GM19328 (cell line): Measurements from ENCODE around the gene SCGB2B2.
A peak's percentile ranks its signal among the peaks of the same experiment; 100 is the strongest.
"Not testable (repeated sequence)": the region's sequence is repeated elsewhere in the genome, so short reads cannot be mapped to it uniquely, and the experiment has no call there.

Experiments
- ATAC-seq: cut with Tn5 transposase; IDR thresholded peaks from one replicate; pipeline ENCODE4 v1.9.1; 2021; ENCODE audit warnings: mild to moderate bottlenecking, moderate library complexity; ENCODE audit not compliant: unreplicated experiment

The SCGB2B2 gene

DNA sequence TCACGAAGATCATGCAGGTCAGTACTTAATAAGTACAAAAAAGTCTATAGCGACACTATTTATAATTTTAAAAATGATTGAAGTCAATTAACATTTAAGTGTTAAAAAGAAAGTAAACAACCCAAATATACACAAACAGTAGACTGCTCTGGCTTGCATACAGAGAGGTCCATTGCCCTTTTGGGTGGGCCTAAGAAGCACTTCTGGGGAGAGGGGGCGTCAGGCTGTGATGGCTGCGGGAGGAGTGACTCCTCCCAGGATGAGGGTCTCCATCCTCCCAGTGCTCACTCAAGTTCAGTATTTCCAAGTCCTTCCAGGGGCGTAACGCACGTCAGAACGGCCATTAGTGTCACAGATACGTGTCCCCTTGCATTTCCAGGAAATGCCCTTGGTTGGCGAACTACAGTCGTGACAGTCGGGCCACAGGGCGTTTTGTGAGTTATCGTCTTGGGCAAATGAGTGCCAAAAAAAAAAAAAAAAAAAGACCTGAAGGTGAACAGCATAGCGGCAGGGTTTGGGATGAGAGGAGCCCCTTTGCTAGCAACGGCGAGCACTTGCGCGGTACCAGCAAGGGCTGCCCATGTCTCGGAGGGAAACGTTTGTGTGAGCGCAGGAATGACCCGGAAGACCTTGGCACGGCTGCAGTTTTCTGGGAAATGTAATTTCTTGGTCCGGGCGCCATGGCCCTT, at the start of gene SCGB2B2:
TSS of gene SCGB2B2 (minus strand) at position 463 of the 689 bp plus-strand sequence. CDS start 82,596 bp downstream, outside the sequence.
- peak; percentile 42 for ATAC-seq

DNA sequence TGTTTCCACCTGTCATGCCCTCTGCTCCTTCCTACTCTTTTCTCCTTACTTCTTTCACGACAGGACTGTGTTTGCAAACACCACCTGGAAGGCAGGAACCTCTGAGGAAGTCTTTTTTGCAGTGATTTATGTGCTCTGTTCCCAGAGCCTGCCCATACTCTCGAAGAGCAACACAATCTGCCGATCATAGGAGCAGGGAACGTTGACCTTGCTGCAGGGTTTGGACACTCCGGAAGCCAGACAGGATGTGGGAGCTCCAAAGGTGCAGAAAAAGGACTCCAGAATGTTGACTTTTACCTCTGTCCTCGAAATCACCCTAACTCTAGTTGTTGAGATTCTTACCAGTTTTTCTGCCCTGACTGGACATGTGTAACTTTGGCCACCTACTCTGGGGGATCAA, 48.4 kb upstream of the SCGB2B2 start:
- no peak for ATAC-seq

GRCh38 chr19:34722353-34722752, 45.4 kb upstream of the SCGB2B2 start:
- ATAC-seq, result no peak

- no peak for ATAC-seq
Measured at GRCh38 chr19:34715357-34715756, 38.4 kb upstream of the SCGB2B2 start.

DNA sequence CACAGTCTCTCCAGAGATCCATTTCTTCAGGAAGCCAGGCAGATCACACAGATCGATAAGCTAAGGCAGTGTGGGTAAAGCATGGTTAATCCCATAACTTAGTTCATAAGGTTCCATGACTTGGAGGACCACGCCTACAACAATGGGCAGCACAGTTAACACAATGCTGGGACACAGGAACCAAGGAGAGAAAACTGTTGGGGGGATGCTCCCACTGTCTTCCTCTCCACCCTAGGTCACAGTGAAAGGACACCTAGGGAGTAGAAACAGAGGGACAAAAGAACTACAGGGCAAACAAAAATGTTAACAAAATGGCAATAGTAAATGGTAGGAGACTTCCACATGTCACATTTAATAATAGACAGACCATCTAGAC, 36.3 kb upstream of the SCGB2B2 start:
- no peak for ATAC-seq

GRCh38 chr19:34712395-34713261, 35.7 kb upstream of the SCGB2B2 start:
- no peak for ATAC-seq

GRCh38 chr19:34711890-34712289, 34.9 kb upstream of the SCGB2B2 start:
- no peak for ATAC-seq

DNA sequence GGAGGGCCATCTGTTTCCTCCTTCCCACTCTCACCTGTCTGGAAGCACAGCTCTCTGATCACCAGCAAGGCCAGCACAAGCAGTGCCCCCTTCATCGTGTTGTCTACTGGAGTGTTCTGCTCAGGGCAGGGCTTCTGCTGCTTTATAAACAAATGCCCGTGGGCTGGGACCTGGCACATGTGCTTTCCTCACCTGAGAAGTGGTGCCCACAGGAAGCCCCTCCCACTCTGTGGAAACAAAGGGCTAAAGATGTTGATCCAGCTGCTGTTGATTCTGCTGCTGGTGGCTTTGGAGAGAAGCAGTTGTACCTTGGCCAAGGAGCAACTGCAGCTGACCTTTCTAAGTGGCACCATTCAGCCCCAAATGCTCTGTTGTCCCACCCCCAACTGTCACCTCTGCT, 30.7 kb upstream of the SCGB2B2 start:
- no peak for ATAC-seq

GRCh38 chr19:34692549-34692948, 15.6 kb upstream of the SCGB2B2 start:
- no peak for ATAC-seq

- no peak for ATAC-seq
Measured at GRCh38 chr19:34690372-34690771, 13.4 kb upstream of the SCGB2B2 start.

DNA sequence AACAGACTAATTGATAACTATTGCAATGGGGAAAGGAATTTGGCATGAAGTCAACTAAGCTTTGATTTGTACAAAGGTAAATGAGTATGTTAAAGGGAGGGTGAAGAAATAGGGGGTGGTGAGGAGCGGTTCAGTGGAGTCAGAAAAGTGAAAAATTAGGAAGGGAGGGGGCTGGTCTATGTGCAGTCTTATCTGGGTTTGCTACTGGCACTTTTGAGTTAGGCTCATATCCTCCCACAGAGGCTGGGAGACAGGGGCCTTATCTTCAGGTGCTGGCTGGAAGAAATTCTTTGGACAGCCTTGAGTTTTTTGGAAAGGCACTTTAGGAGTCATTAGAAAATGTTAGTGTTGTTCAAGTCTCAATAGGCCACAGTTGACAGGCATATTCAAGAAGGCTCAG, 11.6 kb upstream of the SCGB2B2 start:
- no peak for ATAC-seq

DNA sequence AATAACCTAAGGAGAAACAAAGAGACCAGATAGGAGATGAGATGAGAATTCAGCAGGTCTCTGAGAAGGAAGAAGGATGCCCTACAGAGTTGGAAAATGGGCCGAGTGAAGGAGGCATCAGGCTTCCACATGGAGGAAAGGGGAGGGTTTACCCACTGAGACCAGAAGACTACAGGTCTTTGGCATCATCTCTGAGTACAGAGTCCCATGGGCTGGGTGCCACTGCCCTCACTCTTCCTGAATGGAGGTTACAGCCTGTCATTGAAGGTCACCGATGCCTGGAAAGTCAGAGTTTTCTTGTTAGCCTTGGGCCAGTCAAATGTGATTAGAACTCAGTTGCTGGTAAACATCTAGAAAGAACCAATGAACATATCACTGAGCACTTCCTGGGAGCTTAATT, 10.4 kb upstream of the SCGB2B2 start:
- ATAC-seq, result no peak

- ATAC-seq, result no peak
Measured at GRCh38 chr19:34686455-34686854, 9.5 kb upstream of the SCGB2B2 start.

GRCh38 chr19:34685266-34685665, 8.3 kb upstream of the SCGB2B2 start:
- not testable (repeated sequence) for ATAC-seq

- ATAC-seq, result no peak
Measured at GRCh38 chr19:34681478-34681877, 4.5 kb upstream of the SCGB2B2 start.

- ATAC-seq, result no peak
Measured at GRCh38 chr19:34678421-34678820, 1.5 kb upstream of the SCGB2B2 start.

- ATAC-seq, result no peak
Measured at GRCh38 chr19:34678085-34678412, 1.1 kb upstream of the SCGB2B2 start.

DNA sequence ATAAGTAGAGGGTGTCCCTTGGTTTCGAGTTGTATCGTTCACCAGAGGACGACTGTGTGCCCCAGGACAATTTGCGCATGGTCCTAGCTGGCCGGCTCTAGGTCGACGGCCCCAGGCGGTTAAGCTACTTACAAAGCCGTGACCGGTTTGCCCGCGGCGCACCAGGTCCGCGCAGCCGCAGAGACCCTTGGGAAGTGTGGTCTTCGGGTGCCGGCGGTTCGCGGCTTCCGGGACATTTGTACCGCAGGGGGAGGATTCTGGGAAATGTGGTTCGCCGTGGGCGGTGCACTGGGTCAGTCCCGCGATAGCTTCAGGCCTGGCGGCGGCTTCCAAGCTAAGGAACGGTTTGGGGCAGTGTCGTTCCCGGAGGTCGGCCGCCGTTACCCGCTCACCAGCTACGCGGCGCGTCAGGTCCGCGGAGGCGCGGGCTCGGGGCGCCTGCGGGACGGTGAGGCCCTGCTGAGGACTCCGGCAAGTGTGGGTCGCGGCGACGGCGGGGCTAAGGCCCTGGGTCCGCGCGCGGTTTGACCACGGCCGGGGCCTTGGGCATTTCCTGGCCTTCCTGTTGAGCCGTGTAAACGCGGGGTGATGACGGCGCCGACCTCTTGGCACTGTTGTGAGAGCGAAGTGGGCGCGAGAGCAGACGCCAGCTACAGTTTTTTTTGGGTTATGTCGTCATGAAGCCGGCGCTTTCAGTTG, 576 bp upstream of the SCGB2B2 start, which contains the start of gene ZNF302:
TSS of gene ZNF302 (plus strand) at position 293 of the 699 bp plus-strand sequence. CDS start 1,127 bp downstream, outside the sequence.
- peak; percentile 88 for ATAC-seq

GRCh38 chr19:34675919-34676318, 1.0 kb downstream of the SCGB2B2 start:
- ATAC-seq, result no peak

DNA sequence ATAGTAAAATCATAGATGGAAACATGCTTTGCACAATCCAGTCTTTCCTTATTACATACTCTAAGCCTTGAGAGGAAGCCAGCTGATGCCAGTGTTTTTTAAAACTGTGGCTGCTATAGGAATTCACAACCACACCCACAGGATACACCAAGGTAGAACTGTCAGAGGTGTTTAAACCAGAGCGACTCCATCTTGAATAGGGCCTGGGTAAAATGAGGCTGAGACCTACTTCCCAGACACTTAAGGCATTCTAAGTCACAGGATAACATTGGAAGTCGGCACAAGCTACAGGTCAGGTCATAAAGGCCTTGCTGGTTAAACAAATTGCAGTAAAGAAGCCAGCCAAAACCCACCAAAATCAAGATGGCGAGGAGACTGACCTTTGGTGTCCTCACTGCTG, 1.7 kb downstream of the SCGB2B2 start:
- ATAC-seq, result no peak

DNA sequence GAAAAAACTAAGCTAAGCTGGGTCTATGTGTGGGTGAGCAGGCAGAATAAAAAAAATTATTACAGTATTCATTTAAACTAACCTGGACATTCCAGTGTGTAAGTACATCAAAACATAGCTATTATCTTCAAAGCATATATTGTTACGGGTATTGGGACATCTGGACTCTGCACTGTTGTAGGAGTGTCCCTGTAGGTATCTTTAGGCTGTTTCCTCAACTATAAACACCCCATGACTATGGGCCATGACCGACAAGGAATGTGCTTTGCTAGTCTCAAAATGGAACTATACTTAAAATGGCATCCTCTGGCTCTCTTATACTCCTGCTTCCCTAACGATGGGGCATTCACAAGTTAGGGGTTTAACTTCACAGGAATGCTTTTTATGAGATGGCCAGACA, 3.4 kb downstream of the SCGB2B2 start:
- no peak for ATAC-seq

GRCh38 chr19:34671972-34672371, 5.0 kb downstream of the SCGB2B2 start:
- no peak for ATAC-seq
